GM12865 (cell line): ENCODE measurements around the gene MEIS1.

Source experiments
- DNase-seq: peaks from one replicate; pipeline ENCODE4 v3.0.0; 2010; ENCODE audit warnings: low read depth
- H3K4me3 ChIP-seq: 2 replicates; pipeline ENCODE4 v1.5.1; 2011; ENCODE audit warnings: mild to moderate bottlenecking, low read depth, low read length, control low read depth
- CTCF ChIP-seq: IDR thresholded peaks from 2 replicates; pipeline ENCODE4 v1.5.1; 2011; ENCODE audit warnings: low read length, control low read depth, low read depth, inconsistent platforms; ENCODE audit not compliant: insufficient read depth; ENCODE audit errors: missing control alignments

Gene MEIS1

GRCh38 chr2:66508484-66509071, 73.7 kb downstream of the MEIS1 start:
- no peak for DNase-seq
- TF ChIP-seq CTCF, result no peak
- no peak overlapping the region for H3K4me3 ChIP-seq

- no peak for TF ChIP-seq CTCF
- H3K4me3 ChIP-seq, result no peak overlapping the region
- DNase-seq, result no peak
Observed at GRCh38 chr2:66509326-66509811, 74.4 kb downstream of the MEIS1 start.

- no peak overlapping the region for H3K4me3 ChIP-seq
- TF ChIP-seq CTCF, result no peak
- DNase-seq, result no peak
Observed at GRCh38 chr2:66512626-66513025, 77.7 kb downstream of the MEIS1 start.

GRCh38 chr2:66515743-66516142, 80.8 kb downstream of the MEIS1 start:
- no peak overlapping the region for H3K4me3 ChIP-seq
- no peak for DNase-seq
- no peak for TF ChIP-seq CTCF

- DNase-seq, result no peak
- TF ChIP-seq CTCF, result no peak
- no peak overlapping the region for H3K4me3 ChIP-seq
Observed at GRCh38 chr2:66516499-66516898, 81.6 kb downstream of the MEIS1 start.

- DNase-seq, result no peak
- TF ChIP-seq CTCF, result no peak
- H3K4me3 ChIP-seq, result no peak overlapping the region
Observed at GRCh38 chr2:66517772-66518171, 82.8 kb downstream of the MEIS1 start.

- no peak for DNase-seq
- TF ChIP-seq CTCF, result no peak
- H3K4me3 ChIP-seq, result no peak overlapping the region
Observed at GRCh38 chr2:66519264-66519843, 84.4 kb downstream of the MEIS1 start.
